ENCODE results near the gene SRRM3.
"Not testable (repeated sequence)": the region's sequence is repeated elsewhere in the genome, so short reads cannot be mapped to it uniquely, and the experiment has no call there.

SRRM3 gene

GRCh38 chr7:76262683-76263402 lies 61.1 kb downstream of the SRRM3 start:
- TF ChIP-seq CTCF (conservative IDR thresholded peaks at IDR 0.05): peak; percentile 94
- H3K27ac ChIP-seq: no peak overlapping the region

GRCh38 chr7:76265299-76265698 lies 63.6 kb downstream of the SRRM3 start:
- no peak for TF ChIP-seq CTCF (conservative IDR thresholded peaks at IDR 0.05)
- no peak overlapping the region for H3K27ac ChIP-seq

GRCh38 chr7:76267107-76267893 lies 65.6 kb downstream of the SRRM3 start:
- H3K27ac ChIP-seq: no peak overlapping the region

GRCh38 chr7:76267894-76268183 lies 66.1 kb downstream of the SRRM3 start:
- no peak for TF ChIP-seq CTCF (conservative IDR thresholded peaks at IDR 0.05)
- H3K27ac ChIP-seq: no peak overlapping the region

More at GRCh38 chr7:76267107-76267893, 65.6 kb downstream of the SRRM3 start:
- TF ChIP-seq CTCF (conservative IDR thresholded peaks at IDR 0.05): no peak

- H3K27ac ChIP-seq: no peak overlapping the region
- no peak for TF ChIP-seq CTCF (conservative IDR thresholded peaks at IDR 0.05)
These were observed 66.7 kb downstream of the SRRM3 start for GRCh38 chr7:76268376-76268775.

GRCh38 chr7:76269895-76270294 lies 68.2 kb downstream of the SRRM3 start:
- no peak overlapping the region for H3K27ac ChIP-seq
- no peak for TF ChIP-seq CTCF (conservative IDR thresholded peaks at IDR 0.05)

GRCh38 chr7:76271384-76271783 lies 69.7 kb downstream of the SRRM3 start:
- not testable (repeated sequence) for H3K27ac ChIP-seq

- no peak for TF ChIP-seq CTCF (conservative IDR thresholded peaks at IDR 0.05)
- no peak overlapping the region for H3K27ac ChIP-seq
These were observed 70.4 kb downstream of the SRRM3 start for GRCh38 chr7:76272142-76272541.

All from VCaP (cell line).